Natural killer cell treated with Interleukin-12 subunit alpha and Interleukin-12 subunit beta and Interleukin-15 and Interleukin-18, amount 100 ng/mL, for 72 hours (primary cell): ENCODE measurements around the gene CCDC14. TPM values are rescaled to one million over a fixed set of nuclear protein-coding genes. Genes with fewer than 3 reads are reported as not detected.
A peak's percentile ranks its signal among the peaks of the same experiment; 100 is the strongest.
"Not testable (repeated sequence)": the region's sequence is repeated elsewhere in the genome, so short reads cannot be mapped to it uniquely, and the experiment has no call there.

Source experiments
- ATAC-seq, 2 donors: fragments of 150-1000 bp; cut with Tn5 transposase in 1 of 2; sonication (Bioruptor Pico), chemical (Tn5 transposase) in 1 of 2; 2 replicates each; pipeline ENCODE4 v1.10.0; 2021
- DNase-seq: peaks from one replicate; pipeline ENCODE4 v3.0.0; 2022; ENCODE audit warnings: low spot score
- H3K27ac Mint-ChIP-seq, 2 donors: 1 replicate in 1 of 2; 2 replicates in 1 of 2; pipeline ENCODE4 v1.8.0; 2022; ENCODE audit warnings: mixed read lengths in 2 of 2, mild to moderate bottlenecking in 1 of 2, moderate library complexity in 1 of 2
- H3K27me3 Mint-ChIP-seq, 2 donors: 1 replicate in 1 of 2; 2 replicates in 1 of 2; pipeline ENCODE4 v1.8.0; 2022; ENCODE audit warnings: mixed read lengths in 2 of 2
- H3K36me3 Mint-ChIP-seq: one replicate; pipeline ENCODE4 v1.8.0; 2022; ENCODE audit warnings: mixed read lengths
- H3K4me1 Mint-ChIP-seq, 2 donors: 1 replicate in 1 of 2; 2 replicates in 1 of 2; pipeline ENCODE4 v1.8.0; 2022; ENCODE audit warnings: low read depth in 2 of 2, mixed read lengths in 2 of 2, mild to moderate bottlenecking in 1 of 2
- H3K4me3 Mint-ChIP-seq: one replicate; pipeline ENCODE4 v1.8.0; 2022; ENCODE audit warnings: mixed read lengths
- H3K9me3 Mint-ChIP-seq: 2 replicates; pipeline ENCODE4 v1.8.0; 2022; ENCODE audit warnings: mixed read lengths
- total RNA-seq, 2 donors: library from RNA; stranded (reverse); gene quantifications; one replicate each; pipeline ENCODE4 v1.2.3, GENCODE V29; 2022

CCDC14 gene
- total RNA-seq, 2 donors from 2014 or later, result 30.3 to 59.6 TPM

DNA sequence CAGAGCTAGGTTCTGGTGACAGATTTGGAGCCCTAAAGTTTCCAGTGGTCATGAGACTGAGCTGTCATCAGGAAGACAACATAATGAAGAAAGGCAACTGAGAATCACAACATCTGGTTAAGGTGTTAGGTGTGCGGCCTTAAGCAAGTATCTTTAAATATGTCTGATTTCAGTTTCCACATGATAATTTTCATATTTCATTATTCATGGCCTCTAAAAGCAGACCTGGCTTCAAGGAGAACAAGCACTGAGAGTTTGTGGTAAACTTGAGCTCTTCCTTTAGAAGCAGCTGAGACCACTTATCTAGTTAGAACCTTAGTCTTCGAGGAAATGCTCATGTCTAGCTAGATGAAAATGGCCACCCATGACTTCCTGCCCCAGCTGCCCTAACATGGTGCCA, 51.2 kb downstream of the CCDC14 start:
- ATAC-seq, result no peak

DNA sequence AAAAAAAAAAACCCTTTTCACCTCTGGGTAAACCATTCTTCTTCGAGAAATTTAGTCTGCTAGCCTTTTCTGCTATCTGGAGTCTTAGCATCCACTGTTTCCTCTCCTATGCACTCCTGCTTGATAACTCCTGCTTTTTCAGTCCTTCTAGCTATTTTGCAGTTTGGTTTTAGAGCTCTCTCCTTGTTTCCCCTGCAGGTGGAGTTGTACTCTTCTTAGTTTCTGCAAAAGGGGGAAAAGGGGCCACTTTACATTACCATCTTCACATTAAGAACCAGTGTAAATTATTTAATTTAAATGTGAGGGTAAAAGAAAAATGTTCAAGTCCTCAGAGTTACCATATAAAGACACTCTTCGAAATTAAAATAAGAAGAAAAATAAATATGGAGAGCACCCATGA, 53.3 kb downstream of the CCDC14 start:
- Mint-ChIP-seq H3K4me1 (no peaks in the 10 kb centered on the region), H3K27ac (no peak overlapping the region), H3K9me3 (no peaks in the 10 kb centered on the region), H3K36me3 (no peaks in the 10 kb centered on the region), H3K4me3 (no peak overlapping the region), H3K27me3 (peaks cover 3 to 12% of the 10 kb centered on the region in 2 donors)
- no peak for ATAC-seq
- no peak for DNase-seq

More for the DNA sequence above, 51.2 kb downstream of the CCDC14 start:
- peaks cover under 1% of the 10 kb centered on the region for H3K36me3 Mint-ChIP-seq
- no peaks in the 10 kb centered on the region for H3K9me3 Mint-ChIP-seq
- no peaks in the 10 kb centered on the region for H3K4me1 Mint-ChIP-seq
- H3K4me3 Mint-ChIP-seq, result no peak overlapping the region
- no peak for DNase-seq
- H3K27me3 Mint-ChIP-seq, result peaks cover 0 to 2% of the 10 kb centered on the region in 2 donors
- no peak overlapping the region for H3K27ac Mint-ChIP-seq

DNA sequence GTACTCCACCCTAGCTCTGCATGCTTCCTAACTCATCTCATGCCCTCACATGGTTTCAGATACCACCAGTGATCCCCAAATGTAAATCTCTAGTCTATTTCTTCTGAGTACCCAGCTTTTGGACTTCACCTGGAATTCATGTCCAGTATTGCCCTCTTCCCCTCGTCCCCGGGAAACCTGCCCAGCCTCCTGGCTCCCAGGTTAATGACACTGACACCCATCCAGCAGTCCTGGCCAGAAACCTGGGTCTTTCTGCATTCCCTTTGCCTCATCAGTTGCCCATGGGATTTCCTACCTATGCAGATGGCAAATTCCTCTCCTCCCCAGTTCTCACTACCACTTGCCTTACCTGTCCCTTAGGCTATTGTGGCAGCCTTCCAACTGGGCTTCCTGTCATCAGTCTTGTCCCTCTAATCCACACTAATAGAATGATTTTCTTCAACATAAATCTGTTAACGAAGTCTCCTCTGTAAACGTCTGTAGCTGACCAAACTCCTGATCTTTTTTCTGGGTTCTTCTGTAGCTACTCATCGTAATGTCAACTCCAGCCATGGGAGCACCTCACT, 61.6 kb downstream of the CCDC14 start:
- Mint-ChIP-seq H3K27ac (no peak overlapping the region), H3K9me3 (no peaks in the 10 kb centered on the region), H3K4me1 (no peaks in the 10 kb centered on the region), H3K36me3 (no peaks in the 10 kb centered on the region), H3K4me3 (no peak overlapping the region), H3K27me3 (peaks cover 3 to 16% of the 10 kb centered on the region in 2 donors)
- ATAC-seq (no peak), DNase-seq (no peak)

DNA sequence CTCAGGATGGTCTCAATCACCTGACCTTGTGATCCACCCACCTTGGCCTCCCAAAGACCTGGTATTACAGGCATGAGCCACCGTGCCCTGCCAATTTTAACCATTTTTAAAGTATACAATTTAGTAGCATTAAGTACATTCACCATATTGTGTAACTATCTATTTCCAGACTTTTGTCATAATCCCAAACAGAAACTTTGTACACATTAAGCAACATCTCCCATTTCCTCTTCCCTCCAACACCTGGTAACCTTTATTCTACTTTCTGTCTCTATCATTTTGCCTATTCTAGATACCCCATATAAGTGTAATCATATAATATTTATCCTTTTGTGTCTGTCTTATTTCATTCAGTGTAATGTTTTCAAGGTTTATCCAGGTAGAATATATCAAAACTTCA, 68.0 kb downstream of the CCDC14 start:
- peaks cover 5% of the 10 kb centered on the region for H3K9me3 Mint-ChIP-seq
- peaks cover 18% of the 10 kb centered on the region for H3K36me3 Mint-ChIP-seq
- H3K27me3 Mint-ChIP-seq, result peaks cover 5 to 27% of the 10 kb centered on the region in 2 donors
- H3K4me1 Mint-ChIP-seq, result no peaks in the 10 kb centered on the region
- H3K27ac Mint-ChIP-seq, result no peak overlapping the region
- DNase-seq (no peak), ATAC-seq (no peak)
- no peak overlapping the region for H3K4me3 Mint-ChIP-seq

DNA sequence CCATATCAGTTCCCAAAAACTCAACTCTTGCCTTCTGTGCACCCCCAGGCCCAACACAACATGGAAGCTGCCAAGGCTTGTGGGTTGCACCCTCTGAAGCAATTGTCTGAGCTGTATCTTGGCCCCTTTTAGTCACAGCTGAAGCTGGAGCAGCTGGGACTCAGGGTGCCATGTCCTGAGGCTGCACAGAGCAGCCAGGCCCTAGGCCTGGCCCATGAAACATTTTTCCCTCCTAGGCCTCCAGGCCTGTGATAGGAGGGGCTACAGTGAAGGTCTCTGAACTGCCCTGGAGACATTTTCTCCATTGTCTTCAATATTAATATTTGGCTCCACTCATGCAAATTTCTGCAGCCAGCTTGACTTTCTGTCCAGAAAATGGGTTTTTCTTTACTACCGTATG, 68.8 kb downstream of the CCDC14 start:
- H3K27ac Mint-ChIP-seq, result no peak overlapping the region
- no peaks in the 10 kb centered on the region for H3K4me1 Mint-ChIP-seq
- H3K4me3 Mint-ChIP-seq, result no peak overlapping the region
- peaks cover 5% of the 10 kb centered on the region for H3K9me3 Mint-ChIP-seq
- no peak for DNase-seq
- ATAC-seq, result no peak
- H3K27me3 Mint-ChIP-seq, result peaks cover 5 to 31% of the 10 kb centered on the region in 2 donors
- H3K36me3 Mint-ChIP-seq, result peaks cover 18% of the 10 kb centered on the region

DNA sequence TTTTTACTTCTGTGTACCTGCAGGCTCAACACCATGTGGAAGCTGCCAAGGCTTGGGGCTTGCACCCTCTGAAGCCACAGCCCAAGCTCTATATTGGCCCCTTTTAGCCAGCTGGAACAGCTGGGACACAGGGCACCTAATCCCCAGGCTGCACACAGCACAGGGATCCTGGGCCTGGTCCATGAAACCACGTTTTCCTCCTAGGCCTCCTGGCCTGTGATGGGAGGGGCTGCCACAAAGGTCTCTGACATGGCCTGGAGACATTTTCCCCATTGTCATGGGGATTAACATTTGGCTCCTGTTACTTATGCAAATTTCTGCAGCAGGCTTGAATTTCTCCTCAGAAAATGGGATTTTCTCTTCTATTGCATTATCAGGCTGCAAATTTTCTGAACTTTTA, 70.0 kb downstream of the CCDC14 start:
- not testable (repeated sequence) for H3K4me1 Mint-ChIP-seq, ATAC-seq, H3K27ac Mint-ChIP-seq, H3K4me3 Mint-ChIP-seq, H3K9me3 Mint-ChIP-seq, DNase-seq
- Mint-ChIP-seq H3K36me3 (peaks cover 18% of the 10 kb centered on the region), H3K27me3 (peaks cover 10 to 37% of the 10 kb centered on the region in 2 donors)

DNA sequence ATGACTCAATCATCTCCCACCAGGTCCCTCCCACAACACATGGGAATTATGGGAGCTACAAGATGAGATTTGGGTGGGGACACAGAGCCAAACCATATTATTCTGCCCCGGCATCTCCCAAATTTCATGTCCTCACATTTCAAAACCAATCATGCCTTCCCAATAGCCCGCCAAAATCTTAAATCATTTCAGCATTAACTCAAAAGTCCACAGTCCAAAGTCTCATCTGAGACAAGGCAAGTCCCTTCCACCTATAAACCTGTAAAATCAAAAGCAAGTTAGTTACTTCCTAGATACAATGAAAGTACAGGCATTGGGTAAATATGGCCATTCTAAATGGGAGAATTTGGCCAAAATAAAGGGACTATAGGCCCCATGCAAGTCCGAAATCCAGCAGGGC, 70.9 kb downstream of the CCDC14 start:
- not testable (repeated sequence) for H3K9me3 Mint-ChIP-seq, H3K27ac Mint-ChIP-seq, H3K4me3 Mint-ChIP-seq, H3K4me1 Mint-ChIP-seq, DNase-seq, ATAC-seq
- Mint-ChIP-seq H3K27me3 (peaks cover 15 to 45% of the 10 kb centered on the region in 2 donors), H3K36me3 (peaks cover 18% of the 10 kb centered on the region)

DNA sequence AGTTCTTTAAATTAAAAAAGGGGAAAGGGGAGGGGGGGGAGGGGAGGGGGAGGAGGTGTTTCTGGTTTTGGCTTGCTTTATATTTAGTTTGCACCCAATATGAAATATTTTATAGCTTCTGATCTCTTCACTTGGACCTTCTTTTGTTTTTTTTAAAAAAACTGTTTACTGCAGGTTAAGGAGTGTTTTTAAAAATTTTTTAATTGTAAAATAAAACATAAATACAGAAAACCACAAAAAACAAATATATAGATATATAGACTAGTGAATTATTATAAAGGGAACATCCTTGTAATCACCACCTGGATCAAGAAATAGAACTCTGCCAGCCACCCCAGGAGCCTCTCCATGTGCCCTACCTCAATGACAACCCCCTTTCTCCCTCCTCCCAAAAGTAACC, 76.0 kb downstream of the CCDC14 start:
- H3K27ac Mint-ChIP-seq, result no peak overlapping the region
- no peak overlapping the region for H3K4me3 Mint-ChIP-seq

DNA sequence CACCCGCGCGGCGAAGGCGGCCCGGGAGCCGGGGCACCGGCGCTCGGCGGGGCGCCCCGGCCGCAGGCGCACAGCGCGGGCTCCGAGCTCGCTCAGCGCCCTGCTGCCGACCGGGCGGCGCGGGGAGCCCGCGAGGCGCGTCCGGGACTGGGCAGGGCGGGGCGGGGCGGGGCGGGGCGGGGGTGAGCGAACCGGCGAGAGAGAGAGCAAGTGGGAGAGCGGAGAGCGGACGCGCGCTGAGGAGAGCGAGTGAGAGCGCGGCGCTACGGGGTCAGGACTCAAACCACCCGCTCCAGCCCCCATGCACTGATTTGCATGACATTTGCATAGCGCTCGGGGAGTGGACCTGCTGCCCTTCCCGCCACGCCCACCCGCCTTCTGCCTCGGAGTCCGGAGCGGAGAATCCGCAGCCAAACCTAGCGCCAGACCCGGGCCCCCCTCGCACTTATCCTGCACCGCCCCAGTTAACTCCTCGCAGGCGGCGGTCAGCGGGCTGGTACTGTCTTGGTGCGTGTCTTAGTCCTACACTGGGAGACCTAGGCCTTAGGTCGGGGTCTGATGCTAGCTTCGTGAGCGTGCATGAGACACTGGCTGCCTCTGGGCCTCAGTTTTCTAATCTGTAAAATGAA, 76.7 kb downstream of the CCDC14 start, which contains the start of gene MYLK:
MYLK (minus strand) TSS at position 130 of the 629 bp plus-strand sequence. CDS start 90,491 bp downstream, outside the sequence.
- Mint-ChIP-seq H3K4me1 (peaks cover 5 to 7% of the 10 kb centered on the region in 2 donors), H3K9me3 (no peaks in the 10 kb centered on the region), H3K27ac (no peak within 1 kb of the TSS), H3K4me3 (peak within 1 kb of the TSS; percentile 59), H3K36me3 (no peaks in the 10 kb centered on the region), H3K27me3 (peaks cover 43 to 62% of the 10 kb centered on the region in 2 donors)
- no peak for DNase-seq
- ATAC-seq, result peak; percentile 82 to 91

More for the DNA sequence above, 76.0 kb downstream of the CCDC14 start:
- DNase-seq, result no peak
- peaks cover 42 to 60% of the 10 kb centered on the region in 2 donors for H3K27me3 Mint-ChIP-seq
- H3K9me3 Mint-ChIP-seq, result no peaks in the 10 kb centered on the region
- H3K36me3 Mint-ChIP-seq, result no peaks in the 10 kb centered on the region
- H3K4me1 Mint-ChIP-seq, result peaks cover 5 to 7% of the 10 kb centered on the region in 2 donors
- no peak for ATAC-seq

DNA sequence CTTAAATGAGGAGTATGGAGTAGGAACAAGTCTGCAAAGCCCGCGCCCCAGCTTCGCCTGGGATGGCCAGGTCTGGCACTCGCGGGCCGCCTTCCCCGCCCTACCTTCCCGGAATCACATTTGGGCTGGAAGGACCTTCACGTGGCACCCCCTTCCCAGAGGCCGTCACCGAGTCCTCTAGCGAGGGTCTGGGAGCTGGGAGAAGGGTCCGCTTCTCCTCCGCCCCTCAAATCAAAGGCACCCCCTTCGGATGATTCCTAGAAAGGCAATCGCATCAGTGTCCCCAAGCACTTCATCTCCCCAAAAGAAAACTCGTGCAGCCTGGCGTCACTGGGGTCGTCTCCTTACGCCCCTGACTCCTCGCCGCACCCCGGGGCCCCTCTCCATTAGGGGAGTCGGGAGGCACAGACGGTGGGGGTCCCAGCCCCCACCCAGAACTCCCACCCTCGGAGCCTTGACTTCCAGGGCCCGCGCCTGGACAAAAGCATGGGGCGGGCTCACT, 77.3 kb downstream of the CCDC14 start:
- peaks cover 41 to 58% of the 10 kb centered on the region in 2 donors for H3K27me3 Mint-ChIP-seq
- no peak for ATAC-seq
- H3K36me3 Mint-ChIP-seq, result no peaks in the 10 kb centered on the region
- no peaks in the 10 kb centered on the region for H3K9me3 Mint-ChIP-seq
- H3K4me1 Mint-ChIP-seq, result peaks cover 5 to 7% of the 10 kb centered on the region in 2 donors
- no peak for DNase-seq
- peak overlapping the region; percentile 16 for H3K4me3 Mint-ChIP-seq
- H3K27ac Mint-ChIP-seq, result no peak overlapping the region

DNA sequence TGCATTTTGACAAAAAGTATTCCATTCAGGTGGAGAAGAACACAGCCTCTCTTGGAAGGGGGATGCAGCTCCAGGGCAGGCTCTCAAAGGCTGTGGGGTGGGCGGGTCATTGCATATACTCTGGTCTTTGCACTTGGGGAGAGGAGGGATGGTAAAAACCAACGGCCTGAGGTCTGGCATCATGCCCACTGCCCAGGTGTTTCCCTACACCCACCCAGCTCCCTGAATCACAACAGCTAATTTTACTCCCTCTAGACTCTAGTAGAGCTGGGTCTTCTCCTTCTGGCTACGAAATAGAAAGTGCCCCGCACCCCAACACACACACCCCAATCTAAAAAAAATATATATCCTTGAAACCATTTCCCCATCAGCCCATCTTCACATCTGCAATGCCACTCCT, 77.9 kb downstream of the CCDC14 start:
- Mint-ChIP-seq H3K27ac (no peak overlapping the region), H3K27me3 (peaks cover 41 to 51% of the 10 kb centered on the region in 2 donors), H3K36me3 (no peaks in the 10 kb centered on the region), H3K4me3 (peak overlapping the region; percentile 16), H3K4me1 (peaks cover 5 to 7% of the 10 kb centered on the region in 2 donors), H3K9me3 (no peaks in the 10 kb centered on the region)
- no peak for ATAC-seq
- DNase-seq, result no peak

DNA sequence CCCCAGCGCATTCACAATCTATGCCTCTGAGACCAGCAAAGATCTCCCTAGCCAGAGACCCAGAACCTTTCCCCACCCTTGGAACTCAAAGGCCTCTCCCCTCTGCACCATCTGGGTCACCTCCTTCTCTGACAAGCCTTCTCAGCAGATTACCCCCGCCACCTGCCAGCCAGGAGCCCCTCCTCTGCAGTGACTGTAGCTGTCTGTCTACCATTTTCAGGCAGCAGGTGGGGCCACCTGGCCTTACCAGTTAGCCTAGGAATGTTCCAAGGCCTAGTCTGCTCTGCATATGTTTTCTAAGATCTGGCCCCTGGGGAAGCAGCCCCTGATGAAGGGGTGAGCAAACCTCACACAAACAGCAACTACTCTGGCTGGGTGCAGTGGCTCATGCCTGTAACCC, 79.3 kb downstream of the CCDC14 start:
- Mint-ChIP-seq H3K4me1 (peaks cover 5 to 7% of the 10 kb centered on the region in 2 donors), H3K27me3 (peaks cover 44 to 47% of the 10 kb centered on the region in 2 donors), H3K27ac (no peak overlapping the region), H3K4me3 (no peak overlapping the region), H3K9me3 (no peaks in the 10 kb centered on the region), H3K36me3 (no peaks in the 10 kb centered on the region)
- no peak for ATAC-seq
- no peak for DNase-seq

DNA sequence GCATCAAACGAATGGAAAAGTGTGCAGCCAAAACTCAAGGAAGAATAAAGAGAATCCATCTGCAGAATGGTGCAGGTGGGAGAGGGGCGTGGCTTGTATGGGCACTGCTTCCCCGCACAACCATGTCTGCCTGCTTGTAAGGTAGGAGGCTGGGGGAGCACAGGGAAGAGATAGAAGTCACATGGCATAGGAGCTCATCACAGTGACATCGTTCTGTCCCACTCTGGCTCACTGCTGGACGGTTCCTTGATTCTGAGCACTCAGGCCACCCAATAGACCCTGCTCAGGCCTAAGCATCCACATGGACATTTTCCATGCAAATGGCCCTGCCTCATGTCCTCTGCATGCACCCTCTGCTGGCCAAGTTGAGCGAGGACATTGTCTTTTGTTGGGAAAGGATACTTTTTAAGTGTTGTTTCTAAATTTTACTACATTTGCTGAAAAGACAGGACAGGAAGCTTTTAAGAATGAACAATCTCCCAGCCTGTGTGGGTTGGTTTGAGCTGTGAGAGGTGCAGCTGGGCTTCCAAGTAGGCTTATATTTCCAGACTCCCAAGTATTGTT, 79.9 kb downstream of the CCDC14 start:
- Mint-ChIP-seq H3K4me3 (no peak overlapping the region), H3K36me3 (no peaks in the 10 kb centered on the region), H3K27ac (no peak overlapping the region), H3K4me1 (peaks cover 5 to 7% of the 10 kb centered on the region in 2 donors), H3K9me3 (no peaks in the 10 kb centered on the region), H3K27me3 (peaks cover 40 to 41% of the 10 kb centered on the region in 2 donors)
- DNase-seq, result no peak
- ATAC-seq, result no peak

DNA sequence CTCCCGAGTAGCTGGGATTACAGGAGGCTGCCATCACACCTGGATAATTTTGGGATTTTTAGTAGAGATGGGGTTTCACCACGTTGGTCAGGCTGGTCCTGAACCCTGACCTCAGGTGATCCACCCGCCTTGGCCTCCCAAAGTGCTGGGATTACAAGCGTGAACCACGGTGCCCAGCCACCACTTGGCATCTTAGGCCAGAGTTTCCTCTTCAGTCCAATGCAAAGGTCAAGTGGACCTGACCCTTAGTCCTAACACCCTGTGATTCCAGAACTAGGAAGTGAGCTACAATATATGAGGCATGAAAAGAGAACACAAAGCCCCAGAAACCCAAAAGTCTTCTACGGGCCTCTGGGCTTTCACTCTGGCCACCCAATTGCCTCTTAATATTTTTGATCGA, 82.2 kb downstream of the CCDC14 start:
- Mint-ChIP-seq H3K4me1 (peaks cover 4 to 5% of the 10 kb centered on the region in 2 donors), H3K27me3 (peaks cover 33 to 46% of the 10 kb centered on the region in 2 donors), H3K36me3 (no peaks in the 10 kb centered on the region), H3K27ac (no peak overlapping the region), H3K9me3 (no peaks in the 10 kb centered on the region), H3K4me3 (no peak overlapping the region)
- no peak for DNase-seq
- no peak for ATAC-seq
